ENCODE results near the gene PROKR1.

GRCh38 chr2:68695971-68696370 lies 52.6 kb downstream of the PROKR1 start:
- TF ChIP-seq EZH2 (IDR thresholded peaks at IDR 0.05; ENCODE audit: insufficient read depth, poor library complexity, severe bottlenecking) (no peak), EZH2phosphoT487 (IDR thresholded peaks at IDR 0.05; ENCODE audit: insufficient read depth, low read depth) (no peak)

Measured in GM23248 (cell line).